ENCODE data around the gene ENTPD5.
"Not testable (repeated sequence)": the region's sequence is repeated elsewhere in the genome, so short reads cannot be mapped to it uniquely, and the experiment has no call there.

Gene ENTPD5

GRCh38 chr14:73945159-73945670 is 73.9 kb downstream of the ENTPD5 start:
- in situ Hi-C loops (cut with MboI; ENCODE audit: low sequenced_read_pairs): no loop called here

DNA sequence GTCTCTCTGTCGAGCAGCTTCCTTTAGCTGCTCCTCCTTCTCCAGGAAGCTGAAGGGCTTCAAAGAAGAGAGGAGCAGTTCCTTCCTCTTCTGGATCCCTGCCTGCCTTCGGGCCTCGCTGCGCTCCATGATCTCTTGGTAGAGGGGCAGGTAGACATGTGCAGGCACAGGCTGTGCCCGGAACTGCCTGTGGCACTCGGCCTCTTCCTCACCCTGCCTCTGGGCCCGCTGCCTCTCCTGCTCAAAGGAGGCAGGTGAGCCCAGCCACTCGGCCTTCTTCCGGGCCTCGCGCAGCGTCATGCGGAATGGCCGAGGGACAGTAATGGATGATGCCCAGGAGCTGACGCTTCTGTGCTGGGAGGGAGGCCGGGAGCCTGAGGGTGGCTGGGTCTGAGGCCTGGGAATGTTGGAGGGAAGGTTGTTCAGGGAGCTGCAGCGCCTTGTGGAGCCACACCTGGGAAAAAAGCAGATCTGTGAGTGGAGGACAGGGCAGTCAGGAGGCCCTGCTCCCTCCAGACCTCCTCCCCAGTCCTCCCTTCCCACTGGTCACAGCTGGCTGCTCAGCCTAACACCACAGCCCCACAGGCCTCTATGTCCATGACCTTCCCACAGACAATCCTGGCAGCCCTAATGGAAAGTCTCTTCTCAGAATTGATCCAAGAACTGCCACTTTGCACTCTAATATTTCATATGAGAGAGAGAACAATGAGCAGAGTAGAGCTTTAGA is 74.5 kb downstream of the ENTPD5 start:
- in situ Hi-C loops (cut with MboI; ENCODE audit: low sequenced_read_pairs): no loop called here

DNA sequence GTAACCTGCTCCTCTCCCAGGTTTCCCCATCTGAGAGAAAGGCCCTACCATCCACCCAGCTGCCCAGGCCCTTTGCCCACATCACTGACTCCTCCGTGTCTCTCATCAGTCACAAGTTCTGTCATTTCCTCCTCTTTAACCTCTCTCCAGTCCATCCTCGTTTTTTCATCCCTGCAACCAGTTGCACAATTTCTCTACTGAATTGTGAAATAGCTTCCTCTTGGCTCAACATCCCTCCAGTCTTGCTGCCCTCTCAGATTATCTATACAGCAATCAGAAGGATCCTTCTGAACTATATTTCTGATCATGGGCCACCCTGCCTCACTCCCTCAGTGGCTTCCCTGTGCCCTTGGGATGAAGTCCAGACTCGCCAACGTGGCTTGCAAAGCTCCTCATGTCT is 76.0 kb downstream of the ENTPD5 start:
- in situ Hi-C loops (cut with MboI; ENCODE audit: low sequenced_read_pairs): no loop called here

DNA sequence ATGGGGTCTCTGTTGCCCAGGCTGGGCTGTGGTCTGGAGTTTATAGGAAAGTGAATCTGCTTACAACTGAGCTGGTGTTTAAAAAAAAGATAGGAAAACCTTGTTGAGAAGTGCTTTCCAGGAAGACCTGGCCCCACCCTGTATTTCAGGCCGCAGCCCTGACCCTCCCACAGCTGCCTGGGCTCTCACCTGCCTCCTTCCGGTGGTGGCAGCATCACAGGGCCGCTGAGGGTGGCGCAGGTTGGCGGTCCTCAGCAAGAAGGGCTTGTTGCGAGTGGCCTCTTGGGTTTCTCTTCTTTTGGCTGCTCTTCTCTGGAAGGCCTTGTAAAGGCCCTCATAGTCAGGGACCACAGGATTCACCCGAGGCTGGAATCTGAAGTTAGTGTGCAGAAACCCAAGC is 76.9 kb downstream of the ENTPD5 start:
- in situ Hi-C loops (cut with MboI; ENCODE audit: low sequenced_read_pairs): no loop called here

- in situ Hi-C loops (cut with MboI; ENCODE audit: low sequenced_read_pairs): no loop called here
Measured at GRCh38 chr14:73937012-73937411, 82.1 kb downstream of the ENTPD5 start.

DNA sequence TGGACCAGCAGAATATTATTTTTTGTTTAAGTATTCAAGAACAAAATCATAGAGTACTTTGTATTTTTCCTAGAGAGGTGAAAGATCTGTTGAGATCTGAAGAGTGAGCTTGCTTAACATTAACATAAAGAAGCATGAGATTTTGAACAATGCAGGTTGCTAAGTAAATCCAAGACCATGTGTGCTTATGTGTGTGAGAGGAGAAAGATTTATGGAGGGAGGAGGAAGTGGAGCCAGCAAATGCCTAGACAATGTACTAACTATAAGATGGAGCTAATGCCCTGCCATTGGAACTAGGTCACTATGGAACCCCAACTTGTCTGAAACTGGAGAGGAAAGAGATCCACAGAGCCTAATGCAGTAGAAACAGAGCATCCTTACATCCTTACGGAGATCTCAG is 82.5 kb downstream of the ENTPD5 start:
- in situ Hi-C loops (cut with MboI; ENCODE audit: low sequenced_read_pairs): no loop called here

- in situ Hi-C loops (cut with MboI; ENCODE audit: low sequenced_read_pairs): no loop called here
Measured at GRCh38 chr14:73935666-73936065, 83.4 kb downstream of the ENTPD5 start.

- in situ Hi-C loops (cut with MboI; ENCODE audit: low sequenced_read_pairs): no loop called here
Measured at GRCh38 chr14:73924337-73924736, 94.8 kb downstream of the ENTPD5 start.

DNA sequence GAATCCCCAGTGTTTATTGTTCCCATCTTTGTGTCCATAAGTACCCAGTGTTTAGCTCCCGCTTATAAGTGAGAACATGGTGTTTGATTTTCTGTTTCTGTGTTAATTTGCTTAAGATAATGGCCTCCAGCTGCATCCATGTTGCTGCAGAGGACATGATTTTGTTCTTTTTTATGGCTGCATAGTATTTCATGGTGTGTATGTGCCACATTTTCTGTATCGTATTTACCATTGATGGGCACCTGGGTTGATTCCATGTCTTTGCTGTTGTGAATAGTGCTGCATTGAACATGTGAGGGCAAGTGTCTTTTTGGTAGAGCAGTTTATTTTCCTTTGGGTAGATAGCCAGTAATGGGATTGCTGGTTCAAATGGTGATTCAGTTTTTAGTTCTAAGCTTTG is 99.6 kb downstream of the ENTPD5 start:
- in situ Hi-C loops (cut with MboI; ENCODE audit: low sequenced_read_pairs): not testable (repeated sequence)

GRCh38 chr14:73916324-73916723 is 102.8 kb downstream of the ENTPD5 start:
- in situ Hi-C loops (cut with MboI; ENCODE audit: low sequenced_read_pairs): no loop called here

- in situ Hi-C loops (cut with MboI; ENCODE audit: low sequenced_read_pairs): no loop called here
Measured at GRCh38 chr14:73913256-73913655, 105.8 kb downstream of the ENTPD5 start.

DNA sequence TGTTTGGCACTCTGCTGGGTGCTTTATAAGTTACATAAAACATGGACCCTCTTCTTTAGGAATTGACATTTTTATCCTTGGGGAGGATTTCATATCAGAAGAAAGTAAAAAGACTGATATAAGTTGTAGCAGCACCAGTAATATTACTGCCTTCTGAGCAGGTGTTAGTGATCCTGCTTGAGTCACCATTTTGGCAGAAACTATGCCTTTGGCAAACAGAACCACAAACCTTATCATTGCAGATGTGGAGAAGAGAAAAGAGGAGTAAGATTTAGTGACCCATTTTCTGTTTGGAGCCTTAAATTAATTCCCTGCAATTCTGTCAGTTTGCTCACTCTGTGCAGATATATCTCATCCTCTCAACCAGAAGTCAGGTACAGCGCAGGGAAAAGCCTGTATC is 109.4 kb downstream of the ENTPD5 start:
- in situ Hi-C loops (cut with MboI; ENCODE audit: low sequenced_read_pairs): no loop called here

Data from hTERT RPE-1 (cell line).